GM21723 (cell line): Measurements from ENCODE around the gene ATAT1.

ENCODE experiments used
- ATAC-seq: cut with Tn5 transposase; IDR thresholded peaks from one replicate; pipeline ENCODE4 v1.9.1; 2021; ENCODE audit warnings: mild to moderate bottlenecking, moderate library complexity; ENCODE audit not compliant: unreplicated experiment

ATAT1 gene

DNA sequence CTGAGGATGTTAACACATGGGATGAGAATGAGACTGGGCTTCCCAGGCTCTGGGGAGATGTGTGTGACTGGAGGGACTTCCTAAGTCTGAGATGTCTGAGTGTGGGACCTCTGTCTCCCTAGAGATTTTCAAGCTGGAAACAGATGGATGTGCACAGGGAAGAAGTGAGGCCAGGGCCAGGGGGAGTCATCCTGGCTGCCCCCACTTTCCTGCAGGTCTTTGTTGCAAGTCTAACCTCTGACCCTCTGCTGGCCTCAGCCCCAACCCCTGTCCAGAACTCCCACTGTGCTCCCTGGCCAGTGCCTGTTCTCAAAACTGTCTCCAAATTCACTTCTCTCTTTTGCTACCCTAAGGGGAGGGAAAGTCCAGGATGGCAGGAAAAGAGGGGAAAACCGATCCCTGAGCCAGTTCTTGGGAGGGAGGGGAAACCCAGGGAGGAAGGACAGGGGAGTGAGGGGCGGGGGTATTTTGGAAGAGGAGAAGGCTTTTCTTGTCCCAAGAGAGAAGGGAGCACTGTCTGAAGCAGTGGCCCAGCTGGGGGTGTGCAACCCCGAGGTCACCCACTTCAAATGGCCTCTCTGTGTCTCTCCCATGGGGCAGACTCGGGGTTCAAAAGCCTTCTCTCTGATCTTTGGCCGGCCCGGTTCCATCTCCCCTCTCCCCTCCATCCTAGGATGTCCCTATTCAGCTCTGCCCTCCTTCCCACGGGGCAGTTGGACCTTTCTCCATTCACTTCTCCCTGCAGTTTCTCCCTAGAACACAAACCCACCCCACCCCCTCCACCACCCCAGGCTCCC, 56.7 kb downstream of the ATAT1 start:
- no peak for ATAC-seq

DNA sequence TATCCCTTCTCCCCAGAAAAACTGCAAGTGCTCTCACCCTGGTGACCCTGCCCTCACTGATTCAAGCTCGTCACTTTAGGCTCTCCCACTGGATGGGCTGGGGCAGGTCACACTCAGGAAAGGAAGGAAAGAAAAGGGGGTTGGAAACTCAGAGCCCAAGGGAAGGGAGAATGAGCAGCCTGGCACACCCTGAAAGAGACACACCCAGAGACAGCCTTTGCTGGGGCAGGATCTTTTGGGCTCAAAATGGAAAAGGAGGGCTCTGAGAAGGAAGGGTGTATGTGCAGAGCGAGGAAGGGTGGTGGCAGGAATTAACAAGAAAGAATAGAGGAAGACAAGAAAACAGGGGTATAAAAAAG, 57.3 kb downstream of the ATAT1 start:
- ATAC-seq: no peak

DNA sequence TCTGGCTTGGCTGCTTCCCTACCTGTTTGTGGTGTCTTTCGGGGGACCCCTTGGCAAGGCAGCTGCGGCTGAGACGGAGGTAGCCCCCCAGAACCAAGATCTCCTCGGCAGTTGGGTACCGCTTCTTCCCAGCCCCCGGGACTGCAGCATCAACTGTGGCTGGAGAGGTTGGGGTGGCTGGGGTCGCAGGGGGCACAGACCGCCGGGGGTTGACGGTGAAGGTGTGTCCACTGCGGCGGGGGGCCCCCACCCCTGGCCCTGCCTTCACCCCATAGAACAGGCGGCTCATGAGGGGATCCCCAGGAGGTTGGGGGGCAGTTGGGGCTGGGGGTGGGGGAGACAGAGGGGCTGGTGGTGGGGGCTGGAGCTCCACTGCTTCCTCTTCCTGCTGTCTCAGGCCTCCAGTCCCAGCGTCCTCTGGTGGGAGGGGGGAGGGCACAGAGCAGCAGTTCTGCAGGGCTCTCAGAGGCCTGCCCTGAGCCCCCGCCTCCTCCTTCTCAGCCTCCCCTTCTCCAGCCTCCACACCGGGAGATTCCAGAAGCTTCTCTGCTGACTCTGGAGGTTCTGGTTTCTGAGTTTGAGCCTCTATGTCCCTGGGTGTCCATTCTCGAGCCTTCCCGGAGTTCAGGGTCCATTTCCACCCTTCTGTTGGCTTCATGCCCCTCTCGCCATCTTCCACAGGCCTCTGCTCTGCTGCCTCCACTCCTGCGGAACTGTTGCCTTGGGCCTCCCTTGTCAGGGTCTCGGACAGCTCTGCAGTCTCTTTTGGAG, 57.9 kb downstream of the ATAT1 start:
- no peak for ATAC-seq

DNA sequence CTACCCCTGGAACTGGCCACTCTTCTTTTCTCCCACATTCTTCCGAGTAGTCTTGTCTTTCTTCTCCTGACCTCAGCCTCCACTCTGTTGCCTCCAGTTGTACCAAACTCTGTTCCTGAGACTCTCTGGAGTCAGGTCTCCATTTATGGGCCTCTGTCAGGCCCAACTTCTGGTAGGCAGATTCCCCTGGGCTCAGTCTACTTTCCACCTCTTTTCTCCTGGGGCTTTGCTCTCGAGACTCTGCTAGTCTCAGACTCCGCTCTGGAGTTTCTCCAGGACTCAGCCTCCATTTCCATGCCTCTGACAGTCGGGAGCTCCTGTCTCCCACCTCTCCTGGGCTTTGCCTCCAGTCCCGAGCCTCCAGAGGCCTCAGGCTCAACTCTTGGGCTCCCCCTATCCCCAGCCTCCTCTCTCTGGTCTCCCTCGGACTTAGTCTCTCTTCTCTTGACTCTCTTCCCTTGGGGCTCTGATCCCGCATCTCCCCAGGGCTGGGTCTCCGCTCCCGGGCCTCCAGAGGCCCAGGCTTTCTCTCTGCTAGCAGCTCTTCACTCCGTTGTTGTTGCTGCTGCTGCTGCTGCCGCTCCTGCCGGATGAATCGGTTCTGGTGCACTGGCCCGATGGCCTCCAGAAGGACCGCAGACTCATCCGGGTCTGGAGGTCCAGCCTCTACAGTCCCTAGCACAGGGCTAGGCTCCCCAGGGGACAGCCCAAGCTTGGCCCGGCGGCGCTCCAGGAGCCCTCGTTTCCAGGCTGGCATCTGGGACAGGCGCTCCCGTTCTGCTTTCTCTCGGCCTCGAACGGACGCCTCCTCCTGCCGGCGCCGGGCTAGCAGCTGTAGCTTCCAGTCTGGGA, 58.7 kb downstream of the ATAT1 start:
- no peak for ATAC-seq

GRCh38 chr6:30686009-30686907, 59.6 kb downstream of the ATAT1 start, which contains the start of gene PPP1R18:
Gene PPP1R18, minus strand, starts transcription at chr6:30686645. Its CDS starts 627 bp downstream, at chr6:30686018.
- no peak for ATAC-seq

DNA sequence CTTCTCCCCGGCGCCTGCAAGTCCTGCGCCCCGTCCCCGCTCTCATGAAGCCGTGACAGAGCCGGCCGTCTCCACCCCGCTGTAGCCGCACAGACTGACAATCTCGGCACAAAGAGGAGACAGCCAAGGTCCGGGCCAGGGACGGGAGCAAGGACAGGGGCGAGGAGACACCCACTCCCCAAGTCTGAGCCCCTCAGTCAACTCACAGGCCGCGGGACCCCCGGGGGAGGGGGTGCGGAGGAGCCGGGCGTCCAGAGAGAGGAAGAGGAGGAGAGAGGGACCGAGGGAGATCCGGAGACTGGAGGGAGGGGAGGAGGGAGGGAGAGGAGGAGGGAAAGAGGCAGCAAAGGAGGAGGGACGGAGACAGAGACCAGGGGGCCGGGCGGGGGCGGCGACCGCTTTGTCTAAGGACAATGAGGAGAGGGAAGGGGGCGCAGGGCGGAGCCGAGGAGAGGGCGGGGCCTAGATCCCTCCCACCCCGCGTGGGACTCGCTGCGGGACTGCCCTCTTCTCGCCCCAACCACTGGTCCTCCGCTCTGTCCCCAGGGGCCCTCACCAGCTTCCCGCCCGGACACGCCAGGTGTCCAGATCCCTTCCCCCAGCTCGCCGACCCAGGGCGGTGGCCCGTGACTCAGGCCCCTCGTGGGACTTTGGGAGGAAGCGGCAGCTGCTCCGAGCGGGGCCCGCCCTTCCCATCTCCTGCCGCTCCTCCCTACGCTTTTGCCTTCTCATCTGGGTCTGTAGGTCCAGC, 60.4 kb downstream of the ATAT1 start:
- peak; percentile 36 for ATAC-seq

DNA sequence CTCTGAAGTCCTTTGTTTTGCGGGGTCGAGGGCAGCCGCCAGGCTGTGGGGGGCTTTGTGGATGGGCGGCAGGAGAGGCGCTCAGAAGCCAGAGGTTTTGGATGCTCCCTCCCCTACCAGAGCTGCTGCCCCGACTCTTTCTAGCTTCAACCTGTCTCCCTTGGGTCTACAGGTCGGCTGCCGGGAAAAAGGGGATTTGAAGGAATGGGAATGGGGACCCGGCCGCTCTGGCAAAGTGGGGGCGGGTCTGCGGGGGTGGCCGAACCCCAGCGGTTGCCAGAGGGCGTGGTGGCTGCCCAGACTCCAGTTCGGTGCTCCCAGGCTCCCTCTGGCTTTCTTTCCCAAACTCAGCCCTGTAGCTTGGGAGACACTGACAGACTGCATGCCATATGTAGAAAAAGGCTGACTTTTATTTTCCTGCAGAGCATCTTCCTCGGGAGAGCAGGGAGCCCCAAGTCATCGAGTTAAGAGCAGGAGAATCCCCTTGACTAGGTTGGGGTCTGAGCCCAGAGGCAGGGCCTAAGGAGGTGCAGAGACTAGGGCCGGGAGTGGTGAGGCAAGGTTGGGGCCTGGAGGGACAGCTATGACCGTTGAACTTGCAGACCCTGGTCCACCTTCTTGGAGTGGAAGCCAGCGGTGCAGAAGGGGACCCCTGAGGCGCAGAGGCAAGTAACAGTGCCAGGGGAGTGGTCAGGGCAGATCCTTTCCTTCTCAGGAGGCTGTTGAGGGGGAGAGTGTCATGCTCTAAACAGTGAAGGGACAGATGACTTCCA, 61.2 kb downstream of the ATAT1 start:
- no peak for ATAC-seq

- no peak for ATAC-seq
Measured at GRCh38 chr6:30688569-30688968, 61.9 kb downstream of the ATAT1 start.

- no peak for ATAC-seq
Measured at GRCh38 chr6:30689022-30689865, 62.6 kb downstream of the ATAT1 start.

- ATAC-seq: no peak
Measured at GRCh38 chr6:30689985-30690384, 63.3 kb downstream of the ATAT1 start.

GRCh38 chr6:30690403-30691207, 63.9 kb downstream of the ATAT1 start, which contains the start of gene NRM:
Gene NRM, minus strand, starts transcription at chr6:30690984. Its CDS starts 10 bp downstream, at chr6:30690974.
- ATAC-seq: peak; percentile 35

GRCh38 chr6:30691208-30691847, 64.7 kb downstream of the ATAT1 start:
- ATAC-seq: no peak
